ENCODE results near the gene ADGRL1.

The ADGRL1 gene

DNA sequence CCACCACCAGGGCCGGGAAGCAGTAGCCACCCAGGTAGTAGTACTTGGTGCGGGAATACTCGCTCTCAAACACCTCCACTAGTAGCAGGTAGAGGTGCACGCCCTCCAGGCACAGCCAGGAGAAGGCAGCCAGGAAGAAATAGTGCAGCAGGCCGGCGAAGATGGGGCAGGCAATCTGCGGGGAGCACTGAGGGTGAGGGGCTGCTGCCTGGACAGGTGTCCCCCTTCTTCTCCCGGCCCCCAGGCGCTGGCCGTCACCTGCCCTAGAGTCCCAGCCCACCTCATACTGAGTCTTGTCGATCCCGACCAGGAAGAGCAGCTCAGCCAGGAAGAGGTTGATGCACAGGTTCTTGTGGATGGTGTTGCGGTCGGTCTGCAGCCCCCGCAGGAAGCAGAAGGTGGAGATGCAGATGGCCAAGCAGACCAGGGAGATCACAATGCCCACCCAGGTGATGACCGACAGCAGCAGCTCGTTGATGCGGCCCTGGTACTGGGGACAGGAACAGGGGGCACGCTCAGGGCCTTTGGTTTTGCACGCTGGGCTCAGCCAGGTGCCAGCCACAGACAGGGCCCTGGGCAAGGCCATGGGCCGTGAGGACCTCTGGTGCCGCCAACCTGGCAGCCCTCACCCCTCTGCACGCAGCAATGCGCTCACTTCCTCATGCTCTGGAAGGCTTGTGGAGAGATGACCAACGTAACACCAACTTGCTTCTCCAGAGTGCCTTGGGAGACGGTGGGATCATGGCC, 48.8 kb downstream of the ADGRL1 start:
- H3K9me3 ChIP-seq (ENCODE audit: control insufficient read depth, insufficient read depth, low read length) = no peaks in the 10 kb centered on the region
- H3K4me1 ChIP-seq (ENCODE audit: control insufficient read depth, insufficient read depth, low read length) = no peaks in the 10 kb centered on the region
- H3K27me3 ChIP-seq (ENCODE audit: control insufficient read depth, insufficient read depth, low read length) = no peaks in the 10 kb centered on the region
- no peak overlapping the region for H3K9ac ChIP-seq (ENCODE audit: low read depth, low read length)
- H3K36me3 ChIP-seq (ENCODE audit: control insufficient read depth, insufficient read depth, low read length) = peaks cover 89% of the 10 kb centered on the region
- no peak overlapping the region for H3K4me3 ChIP-seq (ENCODE audit: low read depth, low read length)
- H3K27ac ChIP-seq (ENCODE audit: low read depth, low read length) = no peak overlapping the region

GRCh38 chr19:14156122-14156521, 49.8 kb downstream of the ADGRL1 start:
- no peaks in the 10 kb centered on the region for H3K27me3 ChIP-seq (ENCODE audit: control insufficient read depth, insufficient read depth, low read length)
- no peak overlapping the region for H3K27ac ChIP-seq (ENCODE audit: low read depth, low read length)
- no peak overlapping the region for H3K4me3 ChIP-seq (ENCODE audit: low read depth, low read length)
- H3K9me3 ChIP-seq (ENCODE audit: control insufficient read depth, insufficient read depth, low read length) = no peaks in the 10 kb centered on the region
- no peaks in the 10 kb centered on the region for H3K4me1 ChIP-seq (ENCODE audit: control insufficient read depth, insufficient read depth, low read length)
- peaks cover 89% of the 10 kb centered on the region for H3K36me3 ChIP-seq (ENCODE audit: control insufficient read depth, insufficient read depth, low read length)
- no peak overlapping the region for H3K9ac ChIP-seq (ENCODE audit: low read depth, low read length)

GRCh38 chr19:14155371-14155770, 50.6 kb downstream of the ADGRL1 start:
- H3K4me1 ChIP-seq (ENCODE audit: control insufficient read depth, insufficient read depth, low read length) = no peaks in the 10 kb centered on the region
- no peaks in the 10 kb centered on the region for H3K9me3 ChIP-seq (ENCODE audit: control insufficient read depth, insufficient read depth, low read length)
- H3K27me3 ChIP-seq (ENCODE audit: control insufficient read depth, insufficient read depth, low read length) = no peaks in the 10 kb centered on the region
- no peak overlapping the region for H3K4me3 ChIP-seq (ENCODE audit: low read depth, low read length)
- no peak overlapping the region for H3K9ac ChIP-seq (ENCODE audit: low read depth, low read length)
- H3K27ac ChIP-seq (ENCODE audit: low read depth, low read length) = no peak overlapping the region
- peaks cover 84% of the 10 kb centered on the region for H3K36me3 ChIP-seq (ENCODE audit: control insufficient read depth, insufficient read depth, low read length)

GRCh38 chr19:14152713-14153112, 53.3 kb downstream of the ADGRL1 start:
- Histone ChIP-seq H3K4me3 (ENCODE audit: low read depth, low read length) (no peak overlapping the region), H3K36me3 (ENCODE audit: control insufficient read depth, insufficient read depth, low read length) (peaks cover 58% of the 10 kb centered on the region)

DNA sequence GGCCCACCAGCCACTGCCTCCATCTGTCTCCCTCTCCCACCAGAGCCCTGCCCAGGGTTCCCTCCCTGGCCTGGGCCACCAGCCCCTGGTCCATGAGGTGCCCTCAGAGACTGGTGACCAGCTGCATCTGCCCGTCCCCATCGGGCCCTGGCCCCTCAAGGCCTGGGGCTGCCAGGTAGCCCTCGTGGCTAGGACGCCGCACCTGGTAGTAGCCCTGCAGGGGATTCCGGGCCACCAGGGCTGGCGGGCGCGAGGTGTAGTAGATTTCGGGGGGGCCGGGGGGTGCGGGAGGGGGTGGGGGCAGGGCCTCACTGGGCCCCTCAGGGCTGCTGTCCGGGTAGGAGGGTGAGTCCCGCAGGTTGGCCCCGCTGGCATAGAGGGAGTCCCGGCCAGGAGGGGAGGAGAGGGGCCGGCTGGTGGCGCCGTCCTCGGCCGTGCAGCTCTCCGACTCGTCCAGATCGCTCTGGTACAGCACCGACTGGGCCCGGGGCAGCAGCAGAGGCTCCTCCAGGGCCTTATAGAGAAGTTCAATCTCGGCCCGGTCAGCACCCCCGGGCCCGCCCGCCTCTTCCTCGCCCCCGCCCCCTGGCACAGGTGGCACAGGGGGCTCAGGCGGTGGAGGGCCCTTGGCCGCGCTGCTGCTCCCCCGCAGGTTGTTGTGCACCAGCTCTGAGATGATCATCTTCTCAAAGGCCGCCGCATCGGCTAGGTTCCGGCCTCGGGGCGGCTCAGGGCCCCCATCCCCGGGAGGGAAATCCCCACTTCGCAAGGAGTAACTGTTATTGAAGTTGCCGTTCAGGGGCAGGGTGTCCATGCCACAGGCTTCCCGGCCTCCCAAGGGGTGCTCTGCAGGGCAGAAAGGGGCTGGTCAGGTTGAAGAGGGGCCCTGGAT, 55.0 kb downstream of the ADGRL1 start:
- peaks cover 22% of the 10 kb centered on the region for H3K4me1 ChIP-seq (ENCODE audit: control insufficient read depth, insufficient read depth, low read length)
- no peaks in the 10 kb centered on the region for H3K9me3 ChIP-seq (ENCODE audit: control insufficient read depth, insufficient read depth, low read length)
- H3K36me3 ChIP-seq (ENCODE audit: control insufficient read depth, insufficient read depth, low read length) = peaks cover 42% of the 10 kb centered on the region
- no peak overlapping the region for H3K27ac ChIP-seq (ENCODE audit: low read depth, low read length)
- no peak overlapping the region for H3K4me3 ChIP-seq (ENCODE audit: low read depth, low read length)
- H3K27me3 ChIP-seq (ENCODE audit: control insufficient read depth, insufficient read depth, low read length) = no peaks in the 10 kb centered on the region
- no peak overlapping the region for H3K9ac ChIP-seq (ENCODE audit: low read depth, low read length)

More at GRCh38 chr19:14152713-14153112, 53.3 kb downstream of the ADGRL1 start:
- Histone ChIP-seq H3K27ac (ENCODE audit: low read depth, low read length) (no peak overlapping the region), H3K9me3 (ENCODE audit: control insufficient read depth, insufficient read depth, low read length) (no peaks in the 10 kb centered on the region), H3K4me1 (ENCODE audit: control insufficient read depth, insufficient read depth, low read length) (peaks cover 22% of the 10 kb centered on the region), H3K27me3 (ENCODE audit: control insufficient read depth, insufficient read depth, low read length) (no peaks in the 10 kb centered on the region), H3K9ac (ENCODE audit: low read depth, low read length) (no peak overlapping the region)

DNA sequence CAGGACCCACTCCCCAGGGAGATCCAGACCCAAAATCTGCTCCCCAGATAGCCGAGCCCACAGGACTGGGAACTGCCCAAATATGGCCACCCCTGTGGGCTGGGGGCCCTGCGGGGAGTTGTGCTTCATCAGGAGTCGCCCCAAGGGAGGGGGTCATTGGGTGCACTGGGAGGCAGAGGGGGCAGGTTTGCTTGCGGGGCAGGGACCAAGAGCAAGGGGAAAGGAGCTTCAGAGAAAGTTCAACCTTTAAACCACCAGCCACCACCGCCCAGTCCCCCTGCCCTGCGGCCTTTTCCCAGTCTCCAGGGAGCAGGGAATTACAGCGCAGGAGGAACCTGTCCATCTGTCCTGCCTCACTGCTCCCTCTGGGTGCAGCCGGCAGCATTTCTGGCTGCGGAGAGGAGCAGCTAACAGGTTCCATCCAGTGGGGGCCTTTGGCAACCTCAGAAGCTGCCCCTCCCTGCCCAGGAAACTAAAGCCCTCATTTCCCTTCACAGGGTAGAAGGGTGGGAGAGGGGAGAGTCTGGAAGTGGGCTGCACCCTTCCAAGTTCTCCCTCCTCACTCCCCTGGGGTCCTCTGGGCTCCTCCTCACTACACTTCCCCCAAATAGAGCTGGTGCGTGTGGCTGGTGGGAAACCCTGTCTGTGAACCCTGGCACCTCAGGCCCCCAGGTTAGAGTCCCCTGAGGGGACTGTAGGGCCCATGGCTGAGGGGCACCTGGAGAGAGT, 55.8 kb downstream of the ADGRL1 start:
- no peak overlapping the region for H3K9ac ChIP-seq (ENCODE audit: low read depth, low read length)
- no peaks in the 10 kb centered on the region for H3K27me3 ChIP-seq (ENCODE audit: control insufficient read depth, insufficient read depth, low read length)
- peaks cover 35% of the 10 kb centered on the region for H3K36me3 ChIP-seq (ENCODE audit: control insufficient read depth, insufficient read depth, low read length)
- H3K4me1 ChIP-seq (ENCODE audit: control insufficient read depth, insufficient read depth, low read length) = peaks cover 24% of the 10 kb centered on the region
- no peaks in the 10 kb centered on the region for H3K9me3 ChIP-seq (ENCODE audit: control insufficient read depth, insufficient read depth, low read length)
- H3K4me3 ChIP-seq (ENCODE audit: low read depth, low read length) = no peak overlapping the region
- H3K27ac ChIP-seq (ENCODE audit: low read depth, low read length) = no peak overlapping the region

GRCh38 chr19:14149509-14149994, 56.4 kb downstream of the ADGRL1 start:
- H3K4me3 ChIP-seq (ENCODE audit: low read depth, low read length) = no peak overlapping the region
- no peak overlapping the region for H3K9ac ChIP-seq (ENCODE audit: low read depth, low read length)
- H3K4me1 ChIP-seq (ENCODE audit: control insufficient read depth, insufficient read depth, low read length) = peaks cover 26% of the 10 kb centered on the region
- H3K27me3 ChIP-seq (ENCODE audit: control insufficient read depth, insufficient read depth, low read length) = no peaks in the 10 kb centered on the region
- no peaks in the 10 kb centered on the region for H3K9me3 ChIP-seq (ENCODE audit: control insufficient read depth, insufficient read depth, low read length)
- H3K27ac ChIP-seq (ENCODE audit: low read depth, low read length) = no peak overlapping the region
- H3K36me3 ChIP-seq (ENCODE audit: control insufficient read depth, insufficient read depth, low read length) = peaks cover 30% of the 10 kb centered on the region

DNA sequence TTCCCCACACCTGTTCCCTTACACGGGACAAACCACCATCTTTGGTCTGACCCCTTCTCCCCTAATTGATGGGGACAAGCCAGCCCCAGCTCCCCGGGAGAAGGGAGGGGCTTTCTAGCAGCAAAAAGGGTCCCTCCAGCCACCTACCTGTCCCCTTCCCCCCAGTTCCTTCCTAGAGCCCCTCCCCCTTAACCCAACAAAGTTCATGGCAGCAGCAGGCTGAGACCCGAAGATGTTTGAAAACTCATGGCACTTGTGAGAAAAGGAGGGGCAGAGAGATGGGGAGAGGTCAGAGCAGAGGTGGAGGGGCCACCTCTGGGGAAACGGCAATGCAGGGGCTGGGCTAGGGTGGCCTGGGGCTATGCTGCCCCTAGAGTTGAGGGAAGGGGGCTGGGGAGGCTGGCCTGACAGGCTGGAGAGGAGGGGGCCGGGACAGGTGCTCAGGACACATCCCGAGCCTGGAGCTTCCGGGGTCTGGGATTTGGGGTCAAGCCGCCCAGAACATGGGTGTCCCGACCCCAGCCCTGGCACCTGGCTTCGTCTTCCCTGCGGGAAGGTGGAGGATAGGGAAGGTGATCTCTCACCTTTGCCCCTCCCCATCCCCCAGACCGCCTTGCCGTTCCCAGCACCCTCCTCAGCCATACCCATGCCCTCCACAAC, 57.1 kb downstream of the ADGRL1 start:
- no peak overlapping the region for H3K9ac ChIP-seq (ENCODE audit: low read depth, low read length)
- H3K27ac ChIP-seq (ENCODE audit: low read depth, low read length) = no peak overlapping the region
- H3K4me1 ChIP-seq (ENCODE audit: control insufficient read depth, insufficient read depth, low read length) = peaks cover 26% of the 10 kb centered on the region
- no peak overlapping the region for H3K4me3 ChIP-seq (ENCODE audit: low read depth, low read length)
- H3K36me3 ChIP-seq (ENCODE audit: control insufficient read depth, insufficient read depth, low read length) = peaks cover 25% of the 10 kb centered on the region
- no peaks in the 10 kb centered on the region for H3K27me3 ChIP-seq (ENCODE audit: control insufficient read depth, insufficient read depth, low read length)
- H3K9me3 ChIP-seq (ENCODE audit: control insufficient read depth, insufficient read depth, low read length) = no peaks in the 10 kb centered on the region

DNA sequence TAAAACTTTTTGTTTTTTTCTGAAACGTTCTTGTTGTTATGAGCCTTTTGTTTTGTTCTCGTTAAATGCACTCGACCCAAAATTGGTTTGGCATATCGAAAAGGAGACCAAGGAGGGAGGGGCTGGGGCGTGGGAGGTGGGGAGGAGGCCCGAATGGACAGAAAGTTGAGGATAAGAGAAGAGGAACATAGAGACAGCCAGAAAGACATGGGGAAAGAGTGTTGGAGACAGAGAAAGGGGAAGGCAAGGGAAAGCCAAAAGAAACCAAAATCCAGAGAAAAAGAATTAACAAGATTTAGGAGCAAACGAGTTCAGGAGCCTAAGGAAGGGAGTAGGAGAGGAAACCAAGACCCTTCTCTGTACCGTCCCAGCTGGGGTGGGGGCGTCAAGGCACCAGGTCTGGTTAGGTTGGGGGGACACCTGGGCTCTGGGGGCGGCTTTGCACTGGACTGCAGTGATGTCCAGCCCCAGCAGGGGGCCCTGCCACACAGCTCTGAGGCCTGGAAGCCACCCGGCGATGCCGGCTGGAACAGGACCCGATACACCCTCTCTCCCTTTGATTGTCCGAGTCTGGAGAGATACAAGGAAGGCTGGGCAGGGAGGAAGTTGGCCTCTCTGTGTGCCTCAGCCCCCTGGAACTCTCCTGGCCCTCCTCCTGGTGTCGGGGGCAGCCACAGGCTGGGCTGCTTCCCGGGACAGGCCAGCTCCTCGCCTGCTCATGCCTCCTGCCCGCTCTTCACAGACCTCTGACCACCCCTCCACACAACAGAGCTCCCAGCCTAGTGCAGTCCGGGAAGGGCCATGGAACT, 58.0 kb downstream of the ADGRL1 start:
- peaks cover 26% of the 10 kb centered on the region for H3K4me1 ChIP-seq (ENCODE audit: control insufficient read depth, insufficient read depth, low read length)
- H3K9ac ChIP-seq (ENCODE audit: low read depth, low read length) = no peak overlapping the region
- H3K4me3 ChIP-seq (ENCODE audit: low read depth, low read length) = no peak overlapping the region
- no peaks in the 10 kb centered on the region for H3K9me3 ChIP-seq (ENCODE audit: control insufficient read depth, insufficient read depth, low read length)
- H3K36me3 ChIP-seq (ENCODE audit: control insufficient read depth, insufficient read depth, low read length) = peaks cover 20% of the 10 kb centered on the region
- no peaks in the 10 kb centered on the region for H3K27me3 ChIP-seq (ENCODE audit: control insufficient read depth, insufficient read depth, low read length)
- peak overlapping the region; percentile 12 for H3K27ac ChIP-seq (ENCODE audit: low read depth, low read length)

DNA sequence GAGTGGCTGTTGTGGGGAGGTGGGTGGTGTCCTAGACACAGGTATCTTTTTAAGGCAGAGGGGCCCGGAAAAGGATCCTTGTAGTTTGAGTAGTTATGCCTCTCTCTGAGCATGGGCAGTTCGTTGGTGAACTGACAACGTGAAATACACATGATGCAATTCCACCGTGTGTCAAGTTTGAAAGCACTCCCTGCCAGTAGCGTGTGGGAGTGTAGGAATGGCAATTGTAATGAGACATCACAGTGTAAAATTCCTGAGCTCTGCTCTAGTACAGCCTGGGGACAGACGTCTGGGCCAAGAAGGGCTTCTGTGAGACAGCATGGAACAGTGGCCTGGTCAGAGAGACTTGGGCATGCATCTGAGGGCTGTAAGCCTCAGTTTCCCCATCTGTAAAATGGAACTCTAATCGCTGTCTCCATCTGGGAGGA, 59.2 kb downstream of the ADGRL1 start:
- Histone ChIP-seq H3K27me3 (ENCODE audit: control insufficient read depth, insufficient read depth, low read length) (no peaks in the 10 kb centered on the region), H3K36me3 (ENCODE audit: control insufficient read depth, insufficient read depth, low read length) (peaks cover 8% of the 10 kb centered on the region), H3K9ac (ENCODE audit: low read depth, low read length) (no peak overlapping the region), H3K4me3 (ENCODE audit: low read depth, low read length) (no peak overlapping the region), H3K27ac (ENCODE audit: low read depth, low read length) (no peak overlapping the region), H3K9me3 (ENCODE audit: control insufficient read depth, insufficient read depth, low read length) (no peaks in the 10 kb centered on the region), H3K4me1 (ENCODE audit: control insufficient read depth, insufficient read depth, low read length) (peaks cover 26% of the 10 kb centered on the region)

Measured in HUES48 (cell line).